Measurements from ENCODE around the gene DLL3. TPM values are rescaled to one million over a fixed set of nuclear protein-coding genes. Genes with fewer than 3 reads are reported as not detected.
A peak's percentile ranks its signal among the peaks of the same experiment; 100 is the strongest.

Gene DLL3
- total and polyA plus RNA-seq, 9 of the 15 experiments (the other 6 are each of a cell fraction or from before 2014, with no cell fraction given) = 0.80 to 6.3 (median 1.2) TPM

DNA sequence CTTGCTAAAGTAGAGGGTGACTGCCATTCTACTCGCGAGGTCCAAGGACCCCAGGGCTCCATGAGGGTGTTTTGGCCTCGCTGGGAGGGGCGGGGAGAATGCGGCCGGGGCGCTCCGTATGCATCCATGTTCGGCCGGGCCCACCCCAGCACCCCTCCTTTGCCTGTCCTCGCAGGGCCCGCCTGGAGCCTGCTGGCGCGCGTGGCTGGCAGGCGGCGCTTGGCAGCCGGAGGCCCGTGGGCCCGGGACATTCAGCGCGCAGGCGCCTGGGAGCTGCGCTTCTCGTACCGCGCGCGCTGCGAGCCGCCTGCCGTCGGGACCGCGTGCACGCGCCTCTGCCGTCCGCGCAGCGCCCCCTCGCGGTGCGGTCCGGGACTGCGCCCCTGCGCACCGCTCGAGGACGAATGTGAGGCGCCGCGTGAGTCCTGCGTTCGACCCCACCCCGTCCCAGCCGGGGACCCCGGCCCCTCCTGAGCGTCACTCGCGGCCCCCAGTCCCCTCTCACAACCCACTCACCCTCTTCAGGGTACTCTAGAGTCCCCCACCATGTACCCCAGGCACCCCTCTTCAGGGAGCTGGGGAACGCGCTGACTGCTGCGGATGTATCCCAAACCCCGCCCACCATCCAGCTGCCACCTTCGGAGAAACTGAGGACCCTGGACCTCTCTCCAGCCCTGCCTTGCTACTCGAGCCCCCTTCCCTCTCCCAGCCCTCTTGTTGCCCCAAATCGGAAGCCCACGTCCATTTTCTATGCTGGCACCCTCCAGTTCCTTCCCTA, 4.1 kb downstream of the DLL3 start (continued):
- TF ChIP-seq, protein P1, sequence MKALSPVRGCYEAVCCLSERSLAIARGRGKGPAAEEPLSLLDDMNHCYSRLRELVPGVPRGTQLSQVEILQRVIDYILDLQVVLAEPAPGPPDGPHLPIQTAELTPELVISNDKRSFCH (CRISPR knock-in tag; IDR thresholded peaks at IDR 0.05) = no peak
- TF ChIP-seq, protein P1 (tag; IDR thresholded peaks at IDR 0.05) = peak; percentile 89
- no peak for TF ChIP-seq KAT8 (IDR thresholded peaks at IDR 0.05; ENCODE audit: low read depth)
- TF ChIP-seq MEF2D (tag; conservative IDR thresholded peaks at IDR 0.05; ENCODE audit: low read depth) = no peak
- TF ChIP-seq, protein P2, sequence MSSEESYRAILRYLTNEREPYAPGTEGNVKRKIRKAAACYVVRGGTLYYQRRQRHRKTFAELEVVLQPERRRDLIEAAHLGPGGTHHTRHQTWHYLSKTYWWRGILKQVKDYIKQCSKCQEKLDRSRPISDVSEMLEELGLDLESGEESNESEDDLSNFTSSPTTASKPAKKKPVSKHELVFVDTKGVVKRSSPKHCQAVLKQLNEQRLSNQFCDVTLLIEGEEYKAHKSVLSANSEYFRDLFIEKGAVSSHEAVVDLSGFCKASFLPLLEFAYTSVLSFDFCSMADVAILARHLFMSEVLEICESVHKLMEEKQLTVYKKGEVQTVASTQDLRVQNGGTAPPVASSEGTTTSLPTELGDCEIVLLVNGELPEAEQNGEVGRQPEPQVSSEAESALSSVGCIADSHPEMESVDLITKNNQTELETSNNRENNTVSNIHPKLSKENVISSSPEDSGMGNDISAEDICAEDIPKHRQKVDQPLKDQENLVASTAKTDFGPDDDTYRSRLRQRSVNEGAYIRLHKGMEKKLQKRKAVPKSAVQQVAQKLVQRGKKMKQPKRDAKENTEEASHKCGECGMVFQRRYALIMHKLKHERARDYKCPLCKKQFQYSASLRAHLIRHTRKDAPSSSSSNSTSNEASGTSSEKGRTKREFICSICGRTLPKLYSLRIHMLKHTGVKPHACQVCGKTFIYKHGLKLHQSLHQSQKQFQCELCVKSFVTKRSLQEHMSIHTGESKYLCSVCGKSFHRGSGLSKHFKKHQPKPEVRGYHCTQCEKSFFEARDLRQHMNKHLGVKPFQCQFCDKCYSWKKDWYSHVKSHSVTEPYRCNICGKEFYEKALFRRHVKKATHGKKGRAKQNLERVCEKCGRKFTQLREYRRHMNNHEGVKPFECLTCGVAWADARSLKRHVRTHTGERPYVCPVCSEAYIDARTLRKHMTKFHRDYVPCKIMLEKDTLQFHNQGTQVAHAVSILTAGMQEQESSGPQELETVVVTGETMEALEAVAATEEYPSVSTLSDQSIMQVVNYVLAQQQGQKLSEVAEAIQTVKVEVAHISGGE (CRISPR knock-in tag; IDR thresholded peaks at IDR 0.05) = peak in 1 of 3 experiments; percentile 47; a peak in 1 of 6 replicates
- TF ChIP-seq, protein P3, sequence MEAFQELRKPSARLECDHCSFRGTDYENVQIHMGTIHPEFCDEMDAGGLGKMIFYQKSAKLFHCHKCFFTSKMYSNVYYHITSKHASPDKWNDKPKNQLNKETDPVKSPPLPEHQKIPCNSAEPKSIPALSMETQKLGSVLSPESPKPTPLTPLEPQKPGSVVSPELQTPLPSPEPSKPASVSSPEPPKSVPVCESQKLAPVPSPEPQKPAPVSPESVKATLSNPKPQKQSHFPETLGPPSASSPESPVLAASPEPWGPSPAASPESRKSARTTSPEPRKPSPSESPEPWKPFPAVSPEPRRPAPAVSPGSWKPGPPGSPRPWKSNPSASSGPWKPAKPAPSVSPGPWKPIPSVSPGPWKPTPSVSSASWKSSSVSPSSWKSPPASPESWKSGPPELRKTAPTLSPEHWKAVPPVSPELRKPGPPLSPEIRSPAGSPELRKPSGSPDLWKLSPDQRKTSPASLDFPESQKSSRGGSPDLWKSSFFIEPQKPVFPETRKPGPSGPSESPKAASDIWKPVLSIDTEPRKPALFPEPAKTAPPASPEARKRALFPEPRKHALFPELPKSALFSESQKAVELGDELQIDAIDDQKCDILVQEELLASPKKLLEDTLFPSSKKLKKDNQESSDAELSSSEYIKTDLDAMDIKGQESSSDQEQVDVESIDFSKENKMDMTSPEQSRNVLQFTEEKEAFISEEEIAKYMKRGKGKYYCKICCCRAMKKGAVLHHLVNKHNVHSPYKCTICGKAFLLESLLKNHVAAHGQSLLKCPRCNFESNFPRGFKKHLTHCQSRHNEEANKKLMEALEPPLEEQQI (IDR thresholded peaks at IDR 0.05) = no peak
- no peak for TF ChIP-seq ILK (tag; IDR thresholded peaks at IDR 0.05; ENCODE audit: borderline replicate concordance, low read depth)
- peak; percentile 97 for TF ChIP-seq IRF2 (CRISPR knock-in tag; IDR thresholded peaks at IDR 0.05)
- no peak for TF ChIP-seq GABPB2 (CRISPR knock-in tag; conservative IDR thresholded peaks at IDR 0.05)
- no peak for TF ChIP-seq KLF1 (tag; IDR thresholded peaks at IDR 0.05)
- peak; percentile 92 to 93 for TF ChIP-seq NRF1 (conservative IDR thresholded peaks at IDR 0.05 in 1 of 2, IDR thresholded peaks at IDR 0.05 in 1 of 2)
- TF ChIP-seq WHSC1 (IDR thresholded peaks at IDR 0.05; ENCODE audit: low read length) = no peak
- TF ChIP-seq ZNF75A (CRISPR knock-in tag; IDR thresholded peaks at IDR 0.05) = no peak
- TF ChIP-seq CREB3L1 (IDR thresholded peaks at IDR 0.05; ENCODE audit: borderline replicate concordance, low read depth) = peak; percentile 95
- no peak for TF ChIP-seq PHTF2 (CRISPR knock-in tag; IDR thresholded peaks at IDR 0.05)
- TF ChIP-seq ZNF740 (CRISPR knock-in tag; IDR thresholded peaks at IDR 0.05) = peak; percentile 93
- no peak for TF ChIP-seq ZNF740 (tag; IDR thresholded peaks at IDR 0.05)
- TF ChIP-seq GATAD2B (IDR thresholded peaks at IDR 0.05; ENCODE audit: borderline replicate concordance) = peak; percentile 79; the same call in 1 of the 2 replicates

Data from K562 (cell line).